Measurements from ENCODE around the gene RAB30.

DNA sequence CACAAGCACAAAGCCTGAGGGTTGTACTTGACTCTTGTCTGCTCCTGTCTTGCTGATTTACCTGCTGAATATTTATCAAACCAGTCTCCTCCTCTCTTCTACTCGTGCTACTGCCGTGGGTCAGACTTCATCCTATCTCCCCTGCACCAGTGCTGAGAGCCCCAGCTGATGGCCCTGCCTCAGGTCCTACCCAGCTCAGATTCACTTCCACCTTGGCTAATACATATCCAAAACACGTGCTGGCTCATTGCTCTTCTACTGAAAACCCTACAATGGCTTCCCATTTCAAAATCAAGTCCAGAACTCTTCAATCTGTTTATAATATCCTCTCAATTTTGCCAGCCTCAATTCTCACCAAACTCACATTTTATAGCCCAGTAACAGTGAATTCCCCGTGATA lies 48.3 kb downstream of the RAB30 start:
- TF ChIP-seq, protein P1, sequence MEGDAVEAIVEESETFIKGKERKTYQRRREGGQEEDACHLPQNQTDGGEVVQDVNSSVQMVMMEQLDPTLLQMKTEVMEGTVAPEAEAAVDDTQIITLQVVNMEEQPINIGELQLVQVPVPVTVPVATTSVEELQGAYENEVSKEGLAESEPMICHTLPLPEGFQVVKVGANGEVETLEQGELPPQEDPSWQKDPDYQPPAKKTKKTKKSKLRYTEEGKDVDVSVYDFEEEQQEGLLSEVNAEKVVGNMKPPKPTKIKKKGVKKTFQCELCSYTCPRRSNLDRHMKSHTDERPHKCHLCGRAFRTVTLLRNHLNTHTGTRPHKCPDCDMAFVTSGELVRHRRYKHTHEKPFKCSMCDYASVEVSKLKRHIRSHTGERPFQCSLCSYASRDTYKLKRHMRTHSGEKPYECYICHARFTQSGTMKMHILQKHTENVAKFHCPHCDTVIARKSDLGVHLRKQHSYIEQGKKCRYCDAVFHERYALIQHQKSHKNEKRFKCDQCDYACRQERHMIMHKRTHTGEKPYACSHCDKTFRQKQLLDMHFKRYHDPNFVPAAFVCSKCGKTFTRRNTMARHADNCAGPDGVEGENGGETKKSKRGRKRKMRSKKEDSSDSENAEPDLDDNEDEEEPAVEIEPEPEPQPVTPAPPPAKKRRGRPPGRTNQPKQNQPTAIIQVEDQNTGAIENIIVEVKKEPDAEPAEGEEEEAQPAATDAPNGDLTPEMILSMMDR (IDR thresholded peaks at IDR 0.05; ENCODE audit: low read length) = no peak
- no peak for TF ChIP-seq EZH2phosphoT487 (IDR thresholded peaks at IDR 0.05; ENCODE audit: low read length)
- TF ChIP-seq EZH2 (optimal IDR thresholded peaks at IDR 0.05; ENCODE audit: low read depth, low read length) = no peak

Measured in MM.1S (cell line).